Measurements from ENCODE around the gene ALAS1. TPM values are rescaled to one million over a fixed set of nuclear protein-coding genes. Genes with fewer than 3 reads are reported as not detected.

The ALAS1 gene
- total and polyA plus RNA-seq, 9 of the 15 experiments (the other 6 are each of a cell fraction or from before 2014, with no cell fraction given) = 21.4 to 49.5 (median 34.4) TPM

DNA sequence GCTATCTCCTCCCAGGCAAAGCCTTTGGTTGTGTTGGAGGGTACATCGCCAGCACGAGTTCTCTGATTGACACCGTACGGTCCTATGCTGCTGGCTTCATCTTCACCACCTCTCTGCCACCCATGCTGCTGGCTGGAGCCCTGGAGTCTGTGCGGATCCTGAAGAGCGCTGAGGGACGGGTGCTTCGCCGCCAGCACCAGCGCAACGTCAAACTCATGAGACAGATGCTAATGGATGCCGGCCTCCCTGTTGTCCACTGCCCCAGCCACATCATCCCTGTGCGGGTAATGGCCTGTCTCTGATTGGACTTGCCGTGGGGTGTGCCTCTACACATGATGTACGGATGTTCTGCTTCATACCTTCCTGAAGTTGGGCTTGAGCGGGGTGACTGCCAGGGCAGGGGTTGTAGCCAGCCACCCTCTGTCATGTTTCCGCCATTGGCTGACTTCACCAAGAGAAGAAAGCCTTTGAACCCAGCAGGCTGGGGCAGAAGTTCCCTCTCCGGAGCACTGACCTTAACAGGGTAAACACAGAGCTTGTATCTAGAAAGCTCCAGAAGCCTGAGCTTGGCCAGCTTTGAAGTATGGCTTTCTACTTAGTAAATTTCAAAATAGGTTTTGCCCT lies 13.4 kb downstream of the ALAS1 start:
- in situ Hi-C loops (cut with MboI) (no loop called here), intact Hi-C loops (cut with micrococcal nuclease) (no loop called here)
- CTCF ChIA-PET (ENCODE audit: low intra/inter-chr PET ratio) = no interaction called here
- Histone ChIP-seq H3K36me3 (ENCODE audit: control insufficient read depth, insufficient read depth, low read length) (peaks cover 82% of the 10 kb centered on the region), H3K27ac (ENCODE audit: extremely low read depth, low read depth, low read length) (no peak overlapping the region), H3K27me3 (ENCODE audit: control insufficient read depth in 2 of 2, insufficient read depth in 2 of 2, low read length in 2 of 2) (no peaks in the 10 kb centered on the region), H3K4me1 (replicated peaks in 1 of 2; ENCODE audit: control insufficient read depth in 2 of 2, insufficient read depth in 2 of 2, low read length in 2 of 2) (no peaks in the 10 kb centered on the region; a peak in 1 of 5 replicates), H3K4me2 (ENCODE audit: insufficient read depth, low read length) (no peak overlapping the region), H2AFZ (ENCODE audit: low read depth, low read length) (no peak overlapping the region), H3K79me2 (ENCODE audit: control insufficient read depth, insufficient read depth, low read length) (no peaks in the 10 kb centered on the region), H4K20me1 (replicated peaks; ENCODE audit: control insufficient read depth, insufficient read depth, low read length) (no peaks in the 10 kb centered on the region), H3K9me1 (ENCODE audit: control insufficient read depth, insufficient read depth, low read length) (no peaks in the 10 kb centered on the region), H3K9ac (ENCODE audit: insufficient read depth in 1 of 2, low read depth in 2 of 2, low read length in 2 of 2) (no peak overlapping the region; a peak in 1 of 4 replicates), H3K4me3 (no peak overlapping the region), H3K9me3 (replicated peaks; ENCODE audit: control insufficient read depth, insufficient read depth, low read depth, low read length) (no peaks in the 10 kb centered on the region)
- BruUV-seq (replicated peaks) = no TSS peak
- WGBS (ENCODE audit: insufficient coverage, low coverage, missing lambda C conversion rate) = 92% methylated on average over 13 of the region's 18 CpGs
- ATAC-seq (no peak), DNase-seq (ENCODE audit: extremely low read depth in 1 of 4, low spot score in 3 of 4) (no peak), FAIRE-seq (no peak)
- POLR2A ChIA-PET = no interaction called here
- TF ChIP-seq RFX1 (IDR thresholded peaks at IDR 0.05) (no peak), YY1 (IDR thresholded peaks at IDR 0.05; ENCODE audit: borderline replicate concordance in 1 of 3, control insufficient read depth in 1 of 3, extremely low read depth in 1 of 3, insufficient read depth in 3 of 3, insufficient read length in 1 of 3, insufficient replicate concordance in 2 of 3, low read depth in 1 of 3, low read length in 2 of 3) (no peak), ILF3 (IDR thresholded peaks at IDR 0.05; ENCODE audit: borderline replicate concordance) (no peak), ZZZ3 (IDR thresholded peaks at IDR 0.05) (no peak), HMG20B (CRISPR knock-in tag; IDR thresholded peaks at IDR 0.05) (no peak), ZNF175 (CRISPR knock-in tag; IDR thresholded peaks at IDR 0.05; ENCODE audit: low read depth) (no peak), ZBTB40 (IDR thresholded peaks at IDR 0.05) (no peak), ZBTB40 (CRISPR knock-in tag; IDR thresholded peaks at IDR 0.05) (no peak)
- TF ChIP-seq, protein P1, sequence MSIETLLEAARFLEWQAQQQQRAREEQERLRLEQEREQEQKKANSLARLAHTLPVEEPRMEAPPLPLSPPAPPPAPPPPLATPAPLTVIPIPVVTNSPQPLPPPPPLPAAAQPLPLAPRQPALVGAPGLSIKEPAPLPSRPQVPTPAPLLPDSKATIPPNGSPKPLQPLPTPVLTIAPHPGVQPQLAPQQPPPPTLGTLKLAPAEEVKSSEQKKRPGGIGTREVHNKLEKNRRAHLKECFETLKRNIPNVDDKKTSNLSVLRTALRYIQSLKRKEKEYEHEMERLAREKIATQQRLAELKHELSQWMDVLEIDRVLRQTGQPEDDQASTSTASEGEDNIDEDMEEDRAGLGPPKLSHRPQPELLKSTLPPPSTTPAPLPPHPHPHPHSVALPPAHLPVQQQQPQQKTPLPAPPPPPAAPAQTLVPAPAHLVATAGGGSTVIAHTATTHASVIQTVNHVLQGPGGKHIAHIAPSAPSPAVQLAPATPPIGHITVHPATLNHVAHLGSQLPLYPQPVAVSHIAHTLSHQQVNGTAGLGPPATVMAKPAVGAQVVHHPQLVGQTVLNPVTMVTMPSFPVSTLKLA (conservative IDR thresholded peaks at IDR 0.05) = no peak
- TF ChIP-seq, protein P2, sequence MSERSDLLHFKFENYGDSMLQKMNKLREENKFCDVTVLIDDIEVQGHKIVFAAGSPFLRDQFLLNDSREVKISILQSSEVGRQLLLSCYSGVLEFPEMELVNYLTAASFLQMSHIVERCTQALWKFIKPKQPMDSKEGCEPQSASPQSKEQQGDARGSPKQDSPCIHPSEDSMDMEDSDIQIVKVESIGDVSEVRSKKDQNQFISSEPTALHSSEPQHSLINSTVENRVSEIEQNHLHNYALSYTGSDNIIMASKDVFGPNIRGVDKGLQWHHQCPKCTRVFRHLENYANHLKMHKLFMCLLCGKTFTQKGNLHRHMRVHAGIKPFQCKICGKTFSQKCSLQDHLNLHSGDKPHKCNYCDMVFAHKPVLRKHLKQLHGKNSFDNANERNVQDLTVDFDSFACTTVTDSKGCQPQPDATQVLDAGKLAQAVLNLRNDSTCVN (CRISPR knock-in tag; IDR thresholded peaks at IDR 0.05) = no peak

Measured in K562 (cell line).